HUES6 (cell line): ENCODE results near the gene KIR3DL1.
"Not testable (repeated sequence)": the region's sequence is repeated elsewhere in the genome, so short reads cannot be mapped to it uniquely, and the experiment has no call there.

Experiments
- H3K27ac ChIP-seq: 2 replicates; pipeline ENCODE4 v1.7.0; 2013; ENCODE audit warnings: low read depth, mild to moderate bottlenecking, low read length, inconsistent platforms
- H3K27me3 ChIP-seq: 2 replicates; pipeline ENCODE4 v1.6.1; 2013; ENCODE audit warnings: low read length; ENCODE audit not compliant: control insufficient read depth, insufficient read depth
- H3K36me3 ChIP-seq: 2 replicates; pipeline ENCODE4 v1.6.1; 2013; ENCODE audit warnings: low read length; ENCODE audit not compliant: control insufficient read depth, insufficient read depth
- H3K4me1 ChIP-seq: 2 replicates; pipeline ENCODE4 v1.6.1; 2013; ENCODE audit warnings: low read length; ENCODE audit not compliant: control insufficient read depth, insufficient read depth
- H3K4me3 ChIP-seq: 2 replicates; pipeline ENCODE4 v1.5.1; 2013; ENCODE audit warnings: low read depth, low read length
- H3K9ac ChIP-seq: one replicate; pipeline ENCODE4 v1.6.1; 2013; ENCODE audit warnings: mild to moderate bottlenecking, low read length
- H3K9me3 ChIP-seq: 2 replicates; pipeline ENCODE4 v1.6.1; 2013; ENCODE audit warnings: low read depth, low read length; ENCODE audit not compliant: control insufficient read depth, insufficient read depth

KIR3DL1 gene

DNA sequence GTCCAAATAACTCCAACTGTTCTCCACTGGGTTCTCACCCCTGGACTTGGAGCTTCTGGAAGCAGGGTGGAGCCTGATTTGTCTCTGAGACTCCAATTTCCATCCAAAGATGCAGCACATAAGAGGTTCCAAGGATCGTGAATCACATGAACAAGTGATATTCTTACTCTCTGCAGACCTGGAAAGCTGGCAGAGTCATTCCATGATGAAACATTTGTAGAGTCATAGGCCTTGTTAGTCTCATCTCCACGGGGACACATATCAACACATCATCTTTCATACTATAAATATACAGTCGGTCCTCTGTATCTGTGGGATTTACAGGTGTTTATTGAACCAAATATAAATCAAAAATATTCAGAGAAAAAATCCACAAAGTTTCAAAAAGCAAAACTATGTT lies 1.7 kb upstream of the KIR3DL1 start:
- H3K27ac ChIP-seq, H3K36me3 ChIP-seq, H3K9ac ChIP-seq, H3K4me1 ChIP-seq, H3K4me3 ChIP-seq: not testable (repeated sequence)
- H3K9me3 ChIP-seq: peaks cover 68% of the 10 kb centered on the region; the same call in 1 of the 2 replicates
- peaks cover 11% of the 10 kb centered on the region; the same call in 1 of the 2 replicates for H3K27me3 ChIP-seq

DNA sequence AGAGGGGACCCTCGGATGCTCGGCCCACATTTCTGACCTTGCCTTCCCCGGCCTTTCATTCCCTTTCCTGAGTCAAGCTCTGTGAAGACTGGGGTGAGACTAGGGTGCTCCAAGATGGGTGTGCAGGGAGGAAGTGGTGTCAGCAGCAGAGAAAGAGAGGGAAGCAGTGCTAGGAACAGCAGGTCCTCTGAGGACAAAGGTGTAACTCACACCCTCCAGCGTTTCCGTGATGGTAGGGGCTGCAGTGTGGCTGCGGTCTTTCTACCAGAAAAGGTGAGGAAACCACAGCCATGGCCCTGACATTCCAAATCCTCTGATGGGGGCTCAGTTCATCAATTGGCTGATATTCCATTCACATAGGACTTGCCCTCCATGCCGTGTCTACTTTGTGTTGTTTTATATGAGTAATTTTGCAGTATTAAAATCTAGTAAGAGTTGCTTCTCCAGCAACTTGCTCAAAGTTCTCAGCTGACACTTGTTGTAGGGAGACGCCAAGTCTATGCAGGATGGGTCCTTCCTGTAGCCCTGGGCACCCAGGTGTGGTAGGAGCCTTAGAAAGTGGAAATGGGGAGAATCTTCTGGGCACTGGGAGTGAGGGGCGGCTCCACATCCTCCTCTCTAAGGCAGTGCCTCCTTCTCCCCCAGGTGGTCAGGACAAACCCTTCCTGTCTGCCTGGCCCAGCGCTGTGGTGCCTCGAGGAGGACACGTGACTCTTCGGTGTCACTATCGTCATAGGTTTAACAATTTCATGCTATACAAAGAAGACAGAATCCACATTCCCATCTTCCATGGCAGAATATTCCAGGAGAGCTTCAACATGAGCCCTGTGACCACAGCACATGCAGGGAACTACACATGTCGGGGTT lies 1.6 kb downstream of the KIR3DL1 start:
- Histone ChIP-seq H3K9me3 (peaks cover 56% of the 10 kb centered on the region; the same call in 1 of the 2 replicates), H3K4me3 (no peak overlapping the region), H3K9ac (no peak overlapping the region), H3K4me1 (no peaks in the 10 kb centered on the region), H3K36me3 (no peaks in the 10 kb centered on the region), H3K27me3 (peaks cover 10% of the 10 kb centered on the region; the same call in 1 of the 2 replicates), H3K27ac (no peak overlapping the region)

DNA sequence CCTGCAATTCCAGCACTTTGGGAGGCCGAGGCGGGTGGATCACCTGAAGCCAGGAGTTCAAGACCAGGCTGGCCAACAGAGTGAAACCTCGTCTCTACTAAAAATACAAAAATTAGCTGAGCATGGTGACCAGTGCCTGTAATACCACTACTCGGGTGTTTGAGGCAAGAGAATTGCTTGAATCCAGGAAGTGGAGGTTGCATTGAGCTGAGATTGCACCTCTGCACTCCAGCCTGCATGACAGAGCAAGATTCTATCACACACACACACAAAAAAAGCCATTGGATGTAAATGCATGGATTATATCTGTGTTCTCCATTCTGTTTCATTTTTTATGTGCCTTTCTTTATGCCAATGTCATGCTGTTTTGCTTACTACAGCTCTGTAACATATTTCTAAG lies 8.1 kb downstream of the KIR3DL1 start:
- H3K9me3 ChIP-seq: peaks cover 17% of the 10 kb centered on the region; the same call in 1 of the 2 replicates
- H3K27ac ChIP-seq, H3K4me1 ChIP-seq, H3K27me3 ChIP-seq, H3K9ac ChIP-seq, H3K4me3 ChIP-seq, H3K36me3 ChIP-seq: not testable (repeated sequence)

DNA sequence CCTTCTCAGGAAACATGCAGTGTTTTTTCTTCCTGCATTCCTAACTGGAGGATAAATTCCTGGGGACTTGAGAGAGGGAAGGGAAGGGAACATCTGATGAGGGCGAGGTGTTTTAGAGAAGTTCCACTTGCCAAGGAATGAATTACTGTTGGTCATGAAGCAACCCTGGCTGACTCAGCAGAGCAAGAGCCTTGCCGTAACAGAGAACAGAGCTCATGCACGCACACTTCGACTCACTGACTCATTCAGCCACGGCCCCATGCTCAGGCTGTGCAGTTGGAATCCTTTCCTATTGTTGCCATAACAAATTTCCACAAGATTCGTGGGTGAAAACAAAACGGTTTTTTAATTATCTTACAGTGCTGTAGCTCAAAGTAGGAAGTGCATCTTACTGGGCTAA lies 9.1 kb downstream of the KIR3DL1 start:
- H3K4me1 ChIP-seq, H3K4me3 ChIP-seq, H3K36me3 ChIP-seq, H3K9ac ChIP-seq, H3K27ac ChIP-seq, H3K27me3 ChIP-seq: not testable (repeated sequence)
- H3K9me3 ChIP-seq: peaks cover 16% of the 10 kb centered on the region; the same call in 1 of the 2 replicates

DNA sequence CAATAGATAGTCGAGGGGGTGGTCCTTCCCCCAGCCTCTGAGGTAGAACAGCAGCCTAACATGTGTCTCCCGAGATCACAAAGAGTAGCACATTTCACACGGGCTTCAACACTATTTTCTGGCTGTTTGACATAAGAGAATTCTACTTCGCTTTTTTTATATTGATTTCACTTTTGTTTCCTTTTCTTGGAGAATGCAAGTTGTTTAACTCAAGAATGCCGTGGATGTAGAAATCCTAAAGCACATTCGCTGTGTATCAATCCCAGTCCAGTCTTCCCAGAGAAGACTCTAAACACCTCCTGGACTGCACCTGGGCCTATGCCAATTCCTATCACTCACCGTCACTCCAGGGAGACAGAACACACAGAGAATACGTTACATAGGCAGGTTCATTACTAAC lies 11.8 kb downstream of the KIR3DL1 start:
- H3K9ac ChIP-seq, H3K36me3 ChIP-seq, H3K4me3 ChIP-seq, H3K27ac ChIP-seq, H3K27me3 ChIP-seq, H3K4me1 ChIP-seq: not testable (repeated sequence)
- peaks cover 14% of the 10 kb centered on the region; the same call in 1 of the 2 replicates for H3K9me3 ChIP-seq

DNA sequence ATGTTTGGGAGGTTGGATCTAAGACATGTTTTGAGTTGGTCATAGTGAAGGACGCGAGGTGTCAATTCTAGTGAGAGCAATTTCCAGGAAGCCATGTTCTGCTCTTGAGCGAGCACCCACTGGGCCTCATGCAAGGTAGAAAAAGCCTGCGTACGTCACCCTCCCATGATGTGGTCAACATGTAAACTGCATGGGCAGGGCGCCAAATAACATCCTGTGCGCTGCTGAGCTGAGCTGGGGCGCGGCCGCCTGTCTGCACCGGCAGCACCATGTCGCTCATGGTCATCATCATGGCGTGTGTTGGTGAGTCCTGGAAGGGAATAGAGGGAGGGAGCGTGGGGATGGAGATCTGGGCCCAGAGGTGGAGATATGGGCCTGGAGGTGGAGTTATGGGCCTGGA lies 16.2 kb downstream of the KIR3DL1 start, which contains the start of gene KIR2DS4:
TSS of gene KIR2DS4 (plus strand) at position 181 of the 400 bp plus-strand sequence.
- not testable (repeated sequence) for H3K36me3 ChIP-seq, H3K9ac ChIP-seq, H3K27me3 ChIP-seq, H3K4me3 ChIP-seq, H3K4me1 ChIP-seq, H3K27ac ChIP-seq
- peaks cover 18% of the 10 kb centered on the region; the same call in 1 of the 2 replicates for H3K9me3 ChIP-seq

DNA sequence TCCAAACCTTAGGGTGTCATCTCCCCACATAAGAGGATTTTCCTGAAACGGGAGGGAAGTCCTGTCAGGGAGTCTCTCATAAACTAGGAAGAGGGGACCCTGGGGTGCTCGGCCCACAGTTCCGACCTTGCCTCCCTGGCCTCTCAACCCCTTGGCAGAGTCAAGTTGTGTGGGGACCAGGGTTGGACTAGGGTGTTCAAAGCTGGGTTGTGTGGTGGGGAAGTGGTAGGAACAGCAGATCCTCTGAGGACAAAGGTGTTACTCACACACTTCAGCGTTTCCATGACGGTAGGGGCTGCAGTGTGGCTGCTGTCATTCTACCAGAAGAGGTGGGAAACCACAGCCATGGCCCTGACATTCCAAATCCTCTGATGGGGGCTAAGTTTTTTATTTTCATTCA lies 18.9 kb downstream of the KIR3DL1 start:
- not testable (repeated sequence) for H3K27me3 ChIP-seq, H3K36me3 ChIP-seq, H3K27ac ChIP-seq, H3K4me1 ChIP-seq, H3K4me3 ChIP-seq, H3K9ac ChIP-seq
- H3K9me3 ChIP-seq: peaks cover 16% of the 10 kb centered on the region; the same call in 1 of the 2 replicates

DNA sequence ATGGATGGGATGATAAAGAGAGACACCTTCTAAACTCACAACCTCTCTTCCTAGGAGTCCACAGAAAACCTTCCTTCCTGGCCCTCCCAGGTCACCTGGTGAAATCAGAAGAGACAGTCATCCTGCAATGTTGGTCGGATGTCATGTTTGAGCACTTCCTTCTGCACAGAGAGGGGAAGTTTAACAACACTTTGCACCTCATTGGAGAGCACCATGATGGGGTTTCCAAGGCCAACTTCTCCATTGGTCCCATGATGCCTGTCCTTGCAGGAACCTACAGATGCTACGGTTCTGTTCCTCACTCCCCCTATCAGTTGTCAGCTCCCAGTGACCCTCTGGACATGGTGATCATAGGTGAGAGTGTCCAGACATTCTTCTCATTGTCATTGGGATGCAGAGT lies 21.3 kb downstream of the KIR3DL1 start:
- not testable (repeated sequence) for H3K36me3 ChIP-seq, H3K9me3 ChIP-seq, H3K27me3 ChIP-seq, H3K4me3 ChIP-seq, H3K9ac ChIP-seq, H3K4me1 ChIP-seq, H3K27ac ChIP-seq

DNA sequence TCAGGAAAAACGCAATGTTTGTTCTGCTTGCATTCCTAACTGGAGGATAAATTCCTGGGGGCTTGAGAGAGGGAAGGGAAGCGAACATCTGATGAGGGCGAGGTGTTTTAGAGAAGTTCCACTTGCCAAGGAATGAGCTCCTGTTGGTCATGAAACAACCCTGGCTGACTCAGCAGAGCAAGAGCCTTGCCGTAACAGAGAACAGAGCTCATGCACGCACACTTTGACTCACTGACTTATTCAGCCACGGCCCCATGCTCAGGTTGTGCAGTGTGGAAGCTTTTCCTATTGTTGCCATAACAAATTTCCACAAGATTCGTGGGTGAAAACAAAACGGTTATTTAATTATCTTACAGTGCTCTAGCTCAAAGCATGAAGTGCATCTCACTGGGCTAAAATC lies 26.9 kb downstream of the KIR3DL1 start:
- peaks cover 16% of the 10 kb centered on the region; the same call in 1 of the 2 replicates for H3K9me3 ChIP-seq
- not testable (repeated sequence) for H3K27ac ChIP-seq, H3K36me3 ChIP-seq, H3K9ac ChIP-seq, H3K4me1 ChIP-seq, H3K27me3 ChIP-seq, H3K4me3 ChIP-seq

DNA sequence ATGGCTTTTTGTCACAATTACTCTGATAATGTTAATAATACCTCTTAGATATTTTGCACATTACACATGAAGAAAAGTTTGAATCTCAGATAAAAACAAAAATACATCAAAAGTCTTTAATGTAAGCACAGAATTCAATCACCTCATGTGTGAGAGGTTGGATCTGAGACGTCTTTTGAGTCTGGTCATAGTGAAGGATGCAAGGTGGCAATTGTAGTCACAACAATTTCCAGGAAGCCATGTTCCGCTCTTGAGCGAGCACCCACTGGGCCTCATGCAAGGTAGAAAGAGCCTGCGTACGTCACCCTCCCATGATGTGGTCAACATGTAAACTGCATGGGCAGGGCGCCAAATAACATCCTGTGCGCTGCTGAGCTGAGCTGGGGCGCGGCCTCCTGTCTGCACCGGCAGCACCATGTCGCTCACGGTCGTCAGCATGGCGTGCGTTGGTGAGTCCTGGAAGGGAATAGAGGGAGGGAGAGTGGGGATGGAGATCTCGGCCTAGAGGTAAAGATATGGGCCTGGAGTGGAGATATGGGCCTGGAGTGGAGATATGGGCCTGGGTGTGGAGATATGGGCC lies 33.9 kb downstream of the KIR3DL1 start, which contains the start of gene KIR3DL2:
TSS of gene KIR3DL2 (plus strand) at position 383 of the 580 bp plus-strand sequence. CDS start at position 416, 33 bp downstream.
- H3K4me1 ChIP-seq, H3K27me3 ChIP-seq, H3K4me3 ChIP-seq, H3K9ac ChIP-seq, H3K27ac ChIP-seq, H3K36me3 ChIP-seq: not testable (repeated sequence)
- H3K9me3 ChIP-seq: peaks cover 44% of the 10 kb centered on the region; the same call in 1 of the 2 replicates

DNA sequence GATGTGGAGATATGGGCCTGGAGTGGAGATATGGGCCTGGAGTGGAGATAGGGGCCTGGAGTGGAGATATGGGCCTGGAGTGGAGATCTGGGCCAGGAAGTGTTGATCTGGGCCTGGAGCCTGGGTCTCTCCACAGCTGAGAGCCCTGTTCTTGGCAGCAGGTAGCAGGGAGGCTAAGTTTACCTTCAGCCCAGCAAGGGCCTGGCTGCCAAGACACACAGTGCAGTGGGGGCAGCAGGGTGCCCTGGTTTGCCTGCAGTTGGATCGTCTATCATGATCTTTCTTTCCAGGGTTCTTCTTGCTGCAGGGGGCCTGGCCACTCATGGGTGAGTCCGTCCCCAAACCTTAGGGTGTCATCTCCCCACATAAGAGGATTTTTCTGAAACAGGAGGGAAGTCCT lies 34.7 kb downstream of the KIR3DL1 start:
- Histone ChIP-seq H3K9me3 (peaks cover 48% of the 10 kb centered on the region; the same call in 1 of the 2 replicates), H3K4me3 (no peak overlapping the region), H3K27me3 (peaks cover 11% of the 10 kb centered on the region; the same call in 1 of the 2 replicates), H3K4me1 (no peaks in the 10 kb centered on the region), H3K27ac (no peak overlapping the region), H3K9ac (no peak overlapping the region), H3K36me3 (no peaks in the 10 kb centered on the region)
